CD14-positive monocyte (primary cell): ENCODE data around the gene ZBTB47. TPM values are rescaled to one million over a fixed set of nuclear protein-coding genes. Genes with fewer than 3 reads are reported as not detected.

Experiments used
- DNase-seq, 3 donors: peaks; one replicate each; pipeline ENCODE4 v3.0.0-alpha.2; 2011 to 2022
- H2AFZ ChIP-seq: 2 replicates; pipeline ENCODE4 v1.6.0; 2012; ENCODE audit warnings: mild to moderate bottlenecking, low read depth, low read length, inconsistent platforms; ENCODE audit not compliant: insufficient read depth, poor library complexity, severe bottlenecking
- H3K27ac ChIP-seq, 2 donors: 1 replicate in 1 of 2; 2 replicates in 1 of 2; pipeline ENCODE4 v1.5.1; 2012 to 2013; ENCODE audit warnings: low read length in 2 of 2, control low read depth in 1 of 2, inconsistent platforms in 1 of 2, low read depth in 1 of 2, mild to moderate bottlenecking in 1 of 2
- H3K27me3 ChIP-seq, 2 donors: one replicate each; pipeline versions ENCODE4 v1.6.0 to v1.6.1; 2011 to 2013; ENCODE audit warnings: low read length in 2 of 2; ENCODE audit not compliant: control insufficient read depth in 2 of 2, insufficient read depth in 2 of 2
- H3K36me3 ChIP-seq, 2 donors: replicated peaks in 1 of 2; 1 replicate in 1 of 2; 2 replicates in 1 of 2; pipeline versions ENCODE4 v1.5.1 to v1.6.1; 2012 to 2013; ENCODE audit warnings: low read length in 2 of 2, control low read depth in 1 of 2, inconsistent platforms in 1 of 2, mild to moderate bottlenecking in 1 of 2; ENCODE audit not compliant: insufficient read depth in 2 of 2, control insufficient read depth in 1 of 2
- H3K4me1 ChIP-seq, 2 donors: 1 replicate in 1 of 2; 2 replicates in 1 of 2; pipeline versions ENCODE4 v1.5.1 to v1.6.1; 2012 to 2013; ENCODE audit warnings: low read length in 2 of 2, control low read depth in 1 of 2, inconsistent platforms in 1 of 2, mild to moderate bottlenecking in 1 of 2, moderate library complexity in 1 of 2; ENCODE audit not compliant: insufficient read depth in 2 of 2, control insufficient read depth in 1 of 2
- H3K4me2 ChIP-seq: replicated peaks from 2 replicates; pipeline ENCODE3; 2012; ENCODE audit warnings: low read length, moderate library complexity, mild to moderate bottlenecking; ENCODE audit not compliant: poor library complexity, severe bottlenecking; ENCODE audit errors: extremely low read depth
- H3K4me3 ChIP-seq, 3 experiments: fragments of 200-600 bp in 1 of 3; sonication (generic) in 1 of 3; replicated peaks in 1 of 3; 1 replicate in 2 of 3; 2 replicates in 1 of 3; pipeline ENCODE4 v1.5.1; 2011 to 2013; ENCODE audit warnings: low read length in 3 of 3, mild to moderate bottlenecking in 3 of 3, control low read depth in 2 of 3, low read depth in 2 of 3, inconsistent platforms in 1 of 3, moderate library complexity in 1 of 3
- H3K79me2 ChIP-seq: 2 replicates; pipeline ENCODE4 v1.6.0; 2012; ENCODE audit warnings: mild to moderate bottlenecking, control low read depth, inconsistent platforms, low read length, moderate library complexity; ENCODE audit not compliant: insufficient read depth
- H3K9ac ChIP-seq: 2 replicates; pipeline ENCODE4 v1.6.0; 2017; ENCODE audit warnings: low read length, mild to moderate bottlenecking; ENCODE audit not compliant: insufficient read depth, poor library complexity, severe bottlenecking
- H3K9me3 ChIP-seq, 2 donors: replicated peaks in 1 of 2; 1 replicate in 1 of 2; 2 replicates in 1 of 2; pipeline versions ENCODE4 v1.5.1 to v1.6.1; 2012 to 2013; ENCODE audit warnings: low read length in 2 of 2, control low read depth in 1 of 2; ENCODE audit not compliant: control insufficient read depth in 1 of 2, insufficient read depth in 1 of 2
- H4K20me1 ChIP-seq: 2 replicates; pipeline ENCODE4 v1.6.0; 2012; ENCODE audit warnings: mild to moderate bottlenecking, low read length, control low read depth, moderate library complexity; ENCODE audit not compliant: insufficient read depth
- H3K27ac Mint-ChIP-seq, 7 donors: one replicate each; pipeline ENCODE4 v1.8.0; 2020; ENCODE audit warnings: mild to moderate bottlenecking in 7 of 7, mixed read lengths in 7 of 7, moderate library complexity in 6 of 7, inconsistent platforms in 2 of 7
- H3K27me3 Mint-ChIP-seq, 3 donors: one replicate each; pipeline ENCODE4 v1.8.0; 2021 to 2022; ENCODE audit warnings: low read depth in 3 of 3, mild to moderate bottlenecking in 3 of 3, mixed read lengths in 3 of 3, moderate library complexity in 3 of 3, inconsistent platforms in 1 of 3
- H3K36me3 Mint-ChIP-seq, 2 donors: one replicate each; pipeline ENCODE4 v1.8.0; 2020; ENCODE audit warnings: mixed read lengths in 2 of 2, inconsistent platforms in 1 of 2, mild to moderate bottlenecking in 1 of 2
- H3K4me1 Mint-ChIP-seq: one replicate; pipeline ENCODE4 v1.8.0; 2020; ENCODE audit warnings: mild to moderate bottlenecking, mixed read lengths
- H3K4me3 Mint-ChIP-seq, 2 donors: one replicate each; pipeline ENCODE4 v1.8.0; 2020; ENCODE audit warnings: mild to moderate bottlenecking in 2 of 2, mixed read lengths in 2 of 2, moderate library complexity in 1 of 2
- H3K9me3 Mint-ChIP-seq, 7 donors: one replicate each; pipeline ENCODE4 v1.8.0; 2020 to 2022; ENCODE audit warnings: mixed read lengths in 7 of 7, mild to moderate bottlenecking in 6 of 7, moderate library complexity in 6 of 7, inconsistent platforms in 2 of 7
- CTCF ChIP-seq: fragments of 200-600 bp; IDR thresholded peaks from one replicate; pipeline ENCODE4 v1.8.0; 2022; ENCODE audit warnings: antibody characterized with exemption, mild to moderate bottlenecking
- WGBS: methylation state at CpG from one replicate; pipeline ENCODE4 v1.1.5; 2013; ENCODE audit warnings: missing lambda C conversion rate; ENCODE audit not compliant: insufficient coverage; 5-methylcytosine and 5-hydroxymethylcytosine counted together
- intact Hi-C, 2 donors: fragments of 100-400 bp; cut with micrococcal nuclease; formaldehyde crosslinking; loops; one replicate each; pipeline versions ENCODE4 v1.15.0 to v1.15.1; 2023
- polyA plus RNA-seq, 3 donors: library from polyadenylated mRNA; depleted of rRNA in 1 of 3; unstranded in 2 of 3; stranded (reverse) in 1 of 3; fragments of 300-500 nt in 2 of 3; fragments of >200 nt in 1 of 3; fragmentation: Illumina TruSeq in 2 of 3; gene quantifications; 1 replicate in 2 of 3; 2 replicates in 1 of 3; pipeline ENCODE4 v1.2.3, GENCODE V29; 2012 to 2021

ZBTB47 gene
- polyA plus RNA-seq, 3 donors, result 0.35 to 9.8 (median 0.41) TPM

- Mint-ChIP-seq H3K27me3 (peaks cover 0 to 2% (median 0%) of the 10 kb centered on the region in 3 donors), H3K36me3 (no peaks in the 10 kb centered on the region), H3K4me1 (peaks cover 23% of the 10 kb centered on the region), H3K27ac (no peak overlapping the region), H3K4me3 (no peak overlapping the region), H3K9me3 (no peaks in the 10 kb centered on the region)
- Histone ChIP-seq H4K20me1 (no peaks in the 10 kb centered on the region), H3K4me2 (no peak overlapping the region), H3K9ac (no peak overlapping the region), H3K79me2 (no peaks in the 10 kb centered on the region), H3K27ac (no peak overlapping the region), H3K4me1 (peaks cover 10 to 16% of the 10 kb centered on the region in 2 donors), H3K9me3 (no peaks in the 10 kb centered on the region), H3K4me3 (no peak overlapping the region), H2AFZ (no peak overlapping the region), H3K36me3 (no peaks in the 10 kb centered on the region), H3K27me3 (no peaks in the 10 kb centered on the region)
- DNase-seq, result no peak
- TF ChIP-seq CTCF, result no peak
- intact Hi-C loops, result no loop called here
- no CpG with 5 or more reads among the region's 4 CpGs for WGBS
Observed at GRCh38 chr3:42712344-42712648, 58.8 kb downstream of the ZBTB47 start.

- Mint-ChIP-seq H3K27ac (no peak overlapping the region), H3K27me3 (peaks cover 0 to 2% (median 0%) of the 10 kb centered on the region in 3 donors), H3K36me3 (no peaks in the 10 kb centered on the region), H3K4me3 (no peak overlapping the region), H3K9me3 (no peaks in the 10 kb centered on the region), H3K4me1 (peaks cover 28% of the 10 kb centered on the region)
- WGBS, result 73% methylated on average over 2 of the region's 5 CpGs
- no peak for TF ChIP-seq CTCF
- Histone ChIP-seq H2AFZ (no peak overlapping the region), H3K4me2 (no peak overlapping the region), H3K9ac (no peak overlapping the region), H4K20me1 (no peaks in the 10 kb centered on the region), H3K9me3 (no peaks in the 10 kb centered on the region), H3K4me1 (peaks cover 16 to 22% of the 10 kb centered on the region in 2 donors), H3K36me3 (no peaks in the 10 kb centered on the region), H3K79me2 (no peaks in the 10 kb centered on the region), H3K27me3 (no peaks in the 10 kb centered on the region), H3K27ac (no peak overlapping the region), H3K4me3 (no peak overlapping the region)
- DNase-seq, result no peak
- intact Hi-C loops, result no loop called here
Observed at GRCh38 chr3:42712688-42713372, 59.3 kb downstream of the ZBTB47 start.
